Bronchial epithelial cell (primary cell): ENCODE measurements around the gene GRIN3B. TPM values are rescaled to one million over a fixed set of nuclear protein-coding genes. Genes with fewer than 3 reads are reported as not detected.

Source experiments
- DNase-seq: peaks from one replicate; pipeline ENCODE4 v3.0.0-alpha.2; 2010; ENCODE audit warnings: low read depth
- FAIRE-seq: peaks from 2 replicates; lab custom pipeline; 2011; peaks lifted over from hg19 to GRCh38; lab: Jason Lieb, UNC
- H3K27me3 ChIP-seq: 2 replicates; pipeline ENCODE4 v1.5.1; 2011; ENCODE audit warnings: low read length; ENCODE audit not compliant: control insufficient read depth, insufficient read depth
- H3K36me3 ChIP-seq: 2 replicates; pipeline ENCODE4 v1.5.1; 2011; ENCODE audit warnings: low read length; ENCODE audit not compliant: control insufficient read depth, insufficient read depth
- H3K4me3 ChIP-seq: 2 replicates; pipeline ENCODE4 v1.5.1; 2011; ENCODE audit warnings: mild to moderate bottlenecking, low read depth, low read length, control low read depth
- CTCF ChIP-seq: IDR thresholded peaks from 2 replicates; pipeline ENCODE4 v1.5.1; 2011; ENCODE audit warnings: mild to moderate bottlenecking, moderate library complexity, low read length, control low read depth, inconsistent platforms; ENCODE audit not compliant: insufficient read depth, severe bottlenecking
- total RNA-seq: library from RNA; depleted of rRNA; stranded (reverse); fragments of >200 nt; gene quantifications from 2 replicates; pipeline ENCODE4 v1.2.1, GENCODE V29; 2014

The GRIN3B gene
- total RNA-seq, 1 donor from 2014 or later, result 0.26 TPM

- H3K4me3 ChIP-seq, result no peak overlapping the region
- FAIRE-seq (no peak), DNase-seq (no peak)
- no peak for TF ChIP-seq CTCF
- peaks cover 20% of the 10 kb centered on the region for H3K36me3 ChIP-seq
- no peaks in the 10 kb centered on the region for H3K27me3 ChIP-seq
Measured at GRCh38 chr19:1038978-1039645, 38.9 kb downstream of the GRIN3B start.

GRCh38 chr19:1039646-1040475, 39.6 kb downstream of the GRIN3B start, which contains the start of gene ABCA7:
Gene ABCA7, plus strand, starts transcription at chr19:1040107. Its CDS starts 1,255 bp downstream, at chr19:1041362.
- FAIRE-seq (peak; percentile 13), DNase-seq (peak; percentile 94)
- H3K4me3 ChIP-seq, result peak within 1 kb of the TSS; percentile 67
- no peak for TF ChIP-seq CTCF
- no peaks in the 10 kb centered on the region for H3K27me3 ChIP-seq
- peaks cover 20% of the 10 kb centered on the region for H3K36me3 ChIP-seq

GRCh38 chr19:1040476-1041271, 40.5 kb downstream of the GRIN3B start:
- no peak for TF ChIP-seq CTCF
- Histone ChIP-seq H3K4me3 (peak overlapping the region; percentile 67), H3K36me3 (peaks cover 16% of the 10 kb centered on the region), H3K27me3 (no peaks in the 10 kb centered on the region)
- FAIRE-seq (peak; percentile 60), DNase-seq (peak; percentile 87)

GRCh38 chr19:1041272-1041834, 41.1 kb downstream of the GRIN3B start:
- no peak for DNase-seq
- Histone ChIP-seq H3K27me3 (no peaks in the 10 kb centered on the region), H3K4me3 (no peak overlapping the region), H3K36me3 (peaks cover 10% of the 10 kb centered on the region)
- TF ChIP-seq CTCF, result no peak
- no peak for FAIRE-seq

GRCh38 chr19:1041835-1042685, 41.8 kb downstream of the GRIN3B start:
- H3K36me3 ChIP-seq, result peaks cover 11% of the 10 kb centered on the region
- no peaks in the 10 kb centered on the region for H3K27me3 ChIP-seq
- FAIRE-seq (no peak), DNase-seq (no peak)
- H3K4me3 ChIP-seq, result no peak overlapping the region
- no peak for TF ChIP-seq CTCF
